Activated CD4-positive, alpha-beta memory T cell treated with anti-CD3 and anti-CD28 coated beads for 36 hours (primary cell): ENCODE data around the gene MNT. TPM values are rescaled to one million over a fixed set of nuclear protein-coding genes. Genes with fewer than 3 reads are reported as not detected.

ENCODE experiments used
- CTCF ChIA-PET: fragments of 350-600 bp; sonication (Branson Sonifier 250); formaldehyde crosslinking; loops from one replicate; lab custom pipeline; 2021; ENCODE audit warnings: antibody characterized with exemption, inconsistent platforms; lab: Charles Lee
- POLR2A ChIA-PET: fragments of 350-600 bp; sonication (Branson Sonifier 250); formaldehyde crosslinking; loops from one replicate; lab custom pipeline; 2021; ENCODE audit warnings: antibody characterized with exemption; lab: Charles Lee
- DNase-seq: peaks from one replicate; pipeline ENCODE4 v3.0.0-alpha.2; 2020
- H3K27ac Mint-ChIP-seq: one replicate; pipeline ENCODE4 v1.8.0; 2021; ENCODE audit warnings: mixed read lengths
- H3K27me3 Mint-ChIP-seq: one replicate; pipeline ENCODE4 v1.8.0; 2021; ENCODE audit warnings: mixed read lengths
- H3K36me3 Mint-ChIP-seq: one replicate; pipeline ENCODE4 v1.8.0; 2021; ENCODE audit warnings: mixed read lengths
- H3K4me1 Mint-ChIP-seq: one replicate; pipeline ENCODE4 v1.8.0; 2021; ENCODE audit warnings: low read depth, mixed read lengths
- H3K4me3 Mint-ChIP-seq: one replicate; pipeline ENCODE4 v1.8.0; 2021; ENCODE audit warnings: mild to moderate bottlenecking, mixed read lengths
- H3K9me3 Mint-ChIP-seq: one replicate; pipeline ENCODE4 v1.8.0; 2021; ENCODE audit warnings: mixed read lengths
- intact Hi-C: fragments of 100-400 bp; cut with micrococcal nuclease; formaldehyde crosslinking; loops from one replicate; pipeline ENCODE4 v1.15.1; 2023
- total RNA-seq, 2 experiments: library from RNA; stranded (reverse); gene quantifications; one replicate each; pipeline ENCODE4 v1.2.3, GENCODE V29; 2021

MNT gene
- total RNA-seq, 2 experiments from 2014 or later: 13.9 to 18.1 TPM

DNA sequence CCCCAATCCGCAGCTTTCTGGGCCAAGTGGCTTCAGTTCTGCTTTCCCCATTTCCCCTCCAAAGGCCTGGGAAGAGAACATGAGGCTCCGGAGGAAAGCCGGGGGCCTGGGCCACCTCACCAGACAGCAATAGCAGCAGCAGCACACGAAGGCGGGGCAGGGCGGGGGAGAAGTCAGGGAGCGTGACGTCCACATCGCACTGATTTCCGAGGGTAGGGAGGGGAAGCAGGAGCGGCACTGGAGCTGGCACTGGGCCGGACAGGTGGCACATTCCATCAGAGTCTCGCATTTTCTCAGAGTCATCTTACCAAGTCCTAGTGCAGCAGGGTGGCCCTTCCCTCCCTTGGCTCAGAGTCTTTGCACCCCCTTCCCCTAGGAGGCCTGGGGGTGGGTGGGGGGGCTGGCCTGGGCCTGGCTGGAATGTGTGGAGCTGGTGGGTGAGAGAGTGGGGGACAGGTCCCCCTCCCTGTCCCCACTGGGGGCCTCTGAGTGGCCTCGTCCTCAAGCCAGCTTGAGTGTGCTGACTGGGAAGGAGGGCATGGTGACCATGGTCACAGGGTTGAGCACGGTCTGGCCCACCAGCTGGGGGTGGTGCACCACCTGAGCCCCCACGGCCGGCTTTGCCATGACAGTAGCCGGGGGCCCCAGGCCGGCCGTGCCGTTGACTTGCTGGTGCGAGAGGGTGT is 14.3 kb downstream of the MNT start:
- H3K36me3 Mint-ChIP-seq: peaks cover 2% of the 10 kb centered on the region
- H3K27me3 Mint-ChIP-seq: no peaks in the 10 kb centered on the region
- intact Hi-C loops: no loop called here
- H3K4me1 Mint-ChIP-seq: peaks cover 24% of the 10 kb centered on the region
- DNase-seq: no peak
- no peak overlapping the region for H3K4me3 Mint-ChIP-seq
- ChIA-PET CTCF (interaction anchor here (9.8 kb wide), 1 partner anchor 29 kb away, joined by 544 read pairs; no protein-coding TSS in a partner anchor), POLR2A (no interaction called here)
- H3K27ac Mint-ChIP-seq: no peak overlapping the region
- no peaks in the 10 kb centered on the region for H3K9me3 Mint-ChIP-seq

DNA sequence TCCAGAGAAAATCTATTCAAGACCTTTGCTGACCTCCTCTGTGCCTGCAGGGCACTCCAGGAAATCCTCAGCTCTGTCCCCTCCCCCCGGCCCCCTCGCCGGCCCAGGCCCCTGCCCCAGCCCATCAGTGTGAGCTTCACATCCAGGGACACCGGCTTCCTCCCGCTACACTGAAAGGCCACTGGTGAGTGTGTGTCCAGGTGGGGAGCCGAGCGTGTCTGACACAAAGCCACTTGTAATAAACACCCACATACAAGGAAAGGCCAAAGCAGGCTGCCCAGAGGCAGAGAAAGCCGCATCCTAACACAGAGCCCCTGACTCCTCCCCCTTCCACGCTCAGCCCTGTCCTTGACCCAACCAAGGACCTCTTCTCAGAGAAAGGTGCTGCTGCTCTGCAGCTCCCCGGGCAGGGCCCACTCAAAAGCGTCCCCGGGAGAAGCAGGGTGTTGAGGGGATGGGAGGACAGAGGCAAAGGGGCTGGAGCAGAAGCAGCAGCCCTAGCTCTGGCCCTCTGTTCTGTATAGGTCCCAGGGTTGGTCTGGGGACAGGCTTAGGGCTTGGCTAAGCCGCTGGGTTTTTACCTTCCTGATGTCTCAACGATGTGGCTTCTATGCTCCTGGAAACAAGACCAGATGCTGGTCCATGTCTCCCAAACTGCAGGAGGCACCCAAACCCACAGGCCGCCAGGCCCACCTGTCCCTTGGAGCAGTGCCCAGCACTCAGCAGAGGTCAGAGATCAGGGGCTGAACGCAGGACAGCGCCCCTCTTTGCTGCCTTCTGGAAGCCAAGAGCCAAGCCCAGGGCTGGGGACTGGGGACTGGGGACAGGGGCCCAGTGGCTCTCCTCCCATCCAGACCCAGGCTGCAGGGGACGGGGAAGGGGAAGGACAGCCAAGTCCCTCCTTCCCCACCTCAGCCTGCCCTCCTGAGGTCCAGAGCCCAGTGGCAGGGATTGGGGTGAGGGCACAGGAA is 15.3 kb downstream of the MNT start:
- no peaks in the 10 kb centered on the region for H3K9me3 Mint-ChIP-seq
- no peak for DNase-seq
- ChIA-PET CTCF (interaction anchor here (1.0 to 9.8 kb wide), 2 partner anchors 30 to 49 kb away, joined by 3 to 544 read pairs; no protein-coding TSS in a partner anchor), POLR2A (no interaction called here)
- intact Hi-C loops: no loop called here
- H3K27ac Mint-ChIP-seq: no peak overlapping the region
- no peak overlapping the region for H3K4me3 Mint-ChIP-seq
- peaks cover 14% of the 10 kb centered on the region for H3K4me1 Mint-ChIP-seq
- no peaks in the 10 kb centered on the region for H3K27me3 Mint-ChIP-seq
- peaks cover 2% of the 10 kb centered on the region for H3K36me3 Mint-ChIP-seq

DNA sequence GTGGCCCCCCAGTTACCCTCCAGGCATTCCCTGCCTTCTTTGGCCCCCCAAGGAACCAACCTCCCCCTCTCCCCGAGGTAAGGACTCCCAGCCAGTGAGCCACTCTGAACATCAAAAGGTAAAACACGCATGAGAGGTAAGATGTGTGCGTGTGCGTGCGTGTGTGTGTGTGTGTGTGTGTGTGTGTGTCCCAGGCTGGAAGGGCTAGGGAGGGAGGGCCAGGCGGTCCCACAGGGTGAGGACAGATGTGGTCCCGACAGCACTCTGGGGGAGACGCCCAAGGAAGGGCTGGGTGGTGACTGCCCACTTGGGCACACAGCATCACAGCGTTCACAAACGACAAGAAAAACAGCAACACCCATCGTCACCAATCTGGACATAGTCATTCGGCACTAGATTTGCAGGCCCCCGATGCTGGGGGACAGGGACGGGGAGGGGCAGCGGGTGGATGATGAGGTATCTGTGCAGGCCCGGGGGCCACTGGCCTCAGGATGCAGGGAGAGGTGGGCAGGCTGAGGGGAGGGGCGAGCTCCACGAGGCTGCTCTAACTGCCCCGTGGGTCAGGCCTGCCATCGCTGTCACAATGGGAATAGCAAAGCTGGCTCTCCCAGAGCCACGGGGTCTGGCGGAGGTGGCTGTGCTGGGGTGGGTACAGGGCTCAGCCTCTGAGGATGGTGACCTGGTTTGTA is 16.3 kb downstream of the MNT start:
- intact Hi-C loops: no loop called here
- CTCF ChIA-PET: interaction anchor here (1.0 to 9.8 kb wide), 6 partner anchors 8 to 50 kb away, joined by 3 to 544 read pairs (median 46); partner anchors contain the start of gene MNT

DNA sequence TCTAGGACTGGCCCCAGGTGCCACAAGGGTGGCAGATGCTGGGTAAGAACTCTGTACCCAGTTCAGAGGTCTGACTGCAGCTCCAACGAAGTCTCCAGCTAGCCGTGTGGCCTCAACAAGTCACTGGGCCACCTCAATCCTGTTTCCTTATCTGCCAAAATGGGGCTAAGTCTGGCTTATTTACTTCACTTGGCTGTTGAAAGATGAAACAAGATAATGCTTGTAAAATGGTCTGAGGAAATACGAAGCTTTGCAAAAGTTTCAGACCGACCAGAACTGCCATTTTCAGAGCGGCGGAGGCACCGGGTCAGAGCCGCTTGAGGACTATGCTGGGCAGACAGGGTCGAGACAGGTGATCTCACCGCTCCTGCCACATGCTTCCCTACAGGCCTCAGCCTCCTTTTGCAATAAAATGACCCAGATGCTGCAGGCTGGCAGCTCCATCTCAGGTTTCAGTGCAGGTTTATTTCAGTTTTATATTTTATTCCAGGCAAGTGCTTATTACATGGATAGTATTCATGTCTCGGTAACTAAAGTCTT is 17.2 kb downstream of the MNT start:
- Mint-ChIP-seq H3K4me3 (no peak overlapping the region), H3K27ac (no peak overlapping the region), H3K27me3 (no peaks in the 10 kb centered on the region), H3K36me3 (peaks cover 2% of the 10 kb centered on the region), H3K9me3 (no peaks in the 10 kb centered on the region), H3K4me1 (peaks cover 2% of the 10 kb centered on the region)
- POLR2A ChIA-PET: interaction anchor here (1.0 to 2.7 kb wide), 4 partner anchors 9 to 33 kb away, joined by 3 to 21 read pairs (median 5); no protein-coding TSS in a partner anchor
- intact Hi-C loops: no loop called here
- DNase-seq: no peak
- CTCF ChIA-PET: interaction anchor here (1.2 to 9.8 kb wide), 11 partner anchors 9 to 290 kb away, joined by 5 to 544 read pairs (median 14); partner anchors contain the start of genes MNT and TSR1

More for the DNA sequence above, 16.3 kb downstream of the MNT start:
- Mint-ChIP-seq H3K4me1 (peaks cover 7% of the 10 kb centered on the region), H3K9me3 (no peaks in the 10 kb centered on the region), H3K4me3 (no peak overlapping the region), H3K27ac (no peak overlapping the region), H3K36me3 (peaks cover 2% of the 10 kb centered on the region), H3K27me3 (no peaks in the 10 kb centered on the region)
- POLR2A ChIA-PET: interaction anchor here (1.1 to 2.7 kb wide), 2 partner anchors 8 to 32 kb away, joined by 4 to 21 read pairs; no protein-coding TSS in a partner anchor
- no peak for DNase-seq

DNA sequence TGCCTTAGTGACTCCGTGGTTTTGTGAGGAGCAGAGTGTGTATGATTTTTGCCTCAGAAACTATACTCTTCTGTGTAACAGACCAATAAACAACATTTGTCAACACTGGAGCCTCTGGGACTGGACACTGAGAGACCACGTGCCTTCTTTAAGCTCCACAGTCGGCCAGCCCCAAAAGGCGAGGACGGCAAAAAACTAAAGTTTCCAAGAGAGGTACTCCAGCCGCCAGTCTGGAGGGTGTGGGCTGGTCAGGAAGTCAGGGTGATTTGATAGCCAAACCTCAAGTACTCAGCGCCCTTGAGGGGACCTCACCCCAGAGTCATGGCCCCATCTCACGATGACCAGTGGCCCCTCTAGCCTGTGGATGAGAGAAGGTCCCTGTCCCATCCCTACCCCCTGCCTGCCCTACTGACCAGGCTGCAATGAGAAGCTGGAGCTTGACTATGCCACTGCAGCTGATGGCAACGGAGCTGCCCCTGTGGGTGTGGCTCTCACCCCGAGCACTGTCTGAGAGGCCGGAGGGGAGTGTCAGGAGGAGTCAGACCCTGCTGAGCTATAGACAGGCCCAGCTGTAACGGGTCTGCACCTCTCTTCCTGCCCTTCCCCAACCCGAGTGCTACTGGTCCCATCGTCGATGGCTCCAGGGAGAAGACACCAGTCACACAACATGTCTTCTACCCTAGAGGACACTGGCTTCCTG is 19.8 kb downstream of the MNT start:
- intact Hi-C loops: no loop called here
- DNase-seq: no peak
- Mint-ChIP-seq H3K27me3 (no peaks in the 10 kb centered on the region), H3K27ac (no peak overlapping the region), H3K4me1 (no peaks in the 10 kb centered on the region), H3K4me3 (no peak overlapping the region), H3K36me3 (no peaks in the 10 kb centered on the region), H3K9me3 (no peaks in the 10 kb centered on the region)
- ChIA-PET POLR2A (no interaction called here), CTCF (interaction anchor here (1.2 to 9.8 kb wide), 10 partner anchors 11 to 136 kb away, joined by 3 to 544 read pairs (median 13); partner anchors contain the start of genes MNT and TSR1)

DNA sequence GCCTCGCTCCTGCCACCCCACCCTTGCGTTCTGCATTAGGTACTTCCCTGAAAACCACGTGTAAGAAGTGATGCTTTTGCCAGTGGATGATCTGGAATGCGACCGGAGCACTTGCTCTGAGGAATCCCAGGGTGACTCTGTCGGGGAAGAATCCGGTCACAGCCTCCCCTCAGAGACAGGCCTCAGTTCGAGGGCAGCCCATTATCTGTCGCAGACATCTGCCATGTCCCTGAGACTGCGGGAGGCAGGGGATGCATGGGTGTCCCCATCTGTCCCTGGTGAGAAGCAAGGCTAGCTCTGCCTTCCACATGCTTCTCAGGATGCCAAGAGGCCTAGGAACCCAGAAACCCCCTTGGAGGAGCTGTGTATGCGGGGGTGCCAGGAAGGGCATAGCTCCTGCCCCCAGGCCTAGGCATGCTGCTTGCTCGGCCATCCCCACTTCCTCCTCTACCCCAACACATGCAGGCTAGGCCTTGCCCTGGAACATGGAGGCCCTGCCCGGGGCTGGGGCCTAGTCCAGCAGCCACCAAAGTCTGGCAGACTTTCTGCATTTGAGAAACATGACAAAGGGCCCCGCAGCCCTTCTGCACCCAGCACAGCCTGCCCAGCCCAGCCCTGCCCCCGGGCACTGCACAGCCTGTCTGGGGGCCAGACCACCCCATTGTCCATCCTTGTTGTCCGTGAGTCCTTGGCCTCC is 20.5 kb downstream of the MNT start:
- Mint-ChIP-seq H3K36me3 (no peaks in the 10 kb centered on the region), H3K27me3 (no peaks in the 10 kb centered on the region), H3K9me3 (no peaks in the 10 kb centered on the region), H3K27ac (no peak overlapping the region), H3K4me1 (no peaks in the 10 kb centered on the region), H3K4me3 (no peak overlapping the region)
- intact Hi-C loops: no loop called here
- ChIA-PET POLR2A (no interaction called here), CTCF (interaction anchor here (1.5 to 9.8 kb wide), 4 partner anchors 12 to 42 kb away, joined by 6 to 544 read pairs (median 86); partner anchors contain the start of gene MNT)
- DNase-seq: no peak

DNA sequence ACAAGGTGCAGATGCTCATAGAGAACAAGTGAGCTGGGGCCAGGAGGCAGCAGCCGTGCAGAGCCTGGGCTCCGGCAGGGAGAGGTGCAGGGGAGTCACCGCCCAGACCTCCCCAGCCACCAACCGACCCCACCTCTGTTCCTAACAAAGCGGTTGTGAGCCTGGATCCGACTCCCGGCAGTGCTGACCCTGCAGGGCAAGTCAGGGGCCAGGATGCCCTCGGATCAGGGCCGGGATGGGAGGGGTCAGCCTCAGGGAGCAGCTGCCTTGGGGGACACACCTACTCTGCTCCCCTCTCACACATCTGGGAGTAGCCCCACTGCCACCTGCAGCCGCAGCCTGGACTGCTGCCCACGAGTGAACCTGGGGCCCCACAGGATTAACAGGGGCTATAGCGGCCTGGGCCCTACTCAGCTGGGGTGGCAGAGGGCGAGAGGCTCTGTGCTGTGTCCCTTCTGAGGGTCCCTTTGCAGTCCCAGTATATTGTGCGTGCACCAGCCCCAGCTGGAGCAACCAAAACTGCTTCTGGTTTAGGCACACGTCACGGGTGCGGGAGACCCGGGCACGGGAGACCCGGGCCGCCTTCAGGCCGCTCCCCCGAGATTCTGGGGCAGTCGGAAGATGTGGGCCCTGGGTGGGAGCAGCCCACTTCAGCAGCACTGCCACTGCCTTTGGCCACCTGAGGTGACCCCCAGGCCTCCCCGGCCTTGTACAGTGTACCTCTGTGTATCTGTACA is 21.2 kb downstream of the MNT start:
- no peaks in the 10 kb centered on the region for H3K4me1 Mint-ChIP-seq
- POLR2A ChIA-PET: no interaction called here

DNA sequence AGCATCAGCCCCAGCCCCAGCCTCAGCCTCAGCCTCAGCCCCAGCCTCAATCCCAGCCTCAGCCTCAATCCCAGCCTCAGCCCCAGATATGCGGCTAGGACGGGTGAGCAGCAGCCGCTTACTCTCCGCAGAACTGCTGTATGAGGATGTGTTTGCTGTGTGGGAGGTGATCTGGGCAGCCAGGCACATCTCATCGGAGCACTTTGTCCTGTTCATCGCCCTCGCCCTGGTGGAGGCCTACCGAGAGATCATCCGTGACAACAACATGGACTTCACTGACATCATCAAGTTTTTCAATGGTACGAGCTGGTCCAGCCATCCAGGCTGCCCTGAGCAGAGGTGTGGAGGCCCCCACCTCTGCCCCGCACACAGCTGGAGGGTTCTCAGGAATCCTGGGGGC is 22.0 kb downstream of the MNT start:
- ChIA-PET CTCF (interaction anchor here (0.6 to 9.8 kb wide), 2 partner anchors 36 to 407 kb away, joined by 4 to 544 read pairs; no protein-coding TSS in a partner anchor), POLR2A (no interaction called here)
- H3K4me3 Mint-ChIP-seq: no peak overlapping the region
- no peaks in the 10 kb centered on the region for H3K4me1 Mint-ChIP-seq
- no peaks in the 10 kb centered on the region for H3K36me3 Mint-ChIP-seq
- H3K27ac Mint-ChIP-seq: no peak overlapping the region
- no peaks in the 10 kb centered on the region for H3K9me3 Mint-ChIP-seq
- no peak for DNase-seq
- intact Hi-C loops: no loop called here
- H3K27me3 Mint-ChIP-seq: no peaks in the 10 kb centered on the region

More for the DNA sequence above, 21.2 kb downstream of the MNT start:
- DNase-seq: no peak
- H3K27me3 Mint-ChIP-seq: no peaks in the 10 kb centered on the region
- H3K4me3 Mint-ChIP-seq: no peak overlapping the region
- CTCF ChIA-PET: interaction anchor here (9.8 kb wide), 1 partner anchor 36 kb away, joined by 544 read pairs; no protein-coding TSS in a partner anchor
- no peaks in the 10 kb centered on the region for H3K36me3 Mint-ChIP-seq
- intact Hi-C loops: no loop called here
- H3K9me3 Mint-ChIP-seq: no peaks in the 10 kb centered on the region
- no peak overlapping the region for H3K27ac Mint-ChIP-seq

DNA sequence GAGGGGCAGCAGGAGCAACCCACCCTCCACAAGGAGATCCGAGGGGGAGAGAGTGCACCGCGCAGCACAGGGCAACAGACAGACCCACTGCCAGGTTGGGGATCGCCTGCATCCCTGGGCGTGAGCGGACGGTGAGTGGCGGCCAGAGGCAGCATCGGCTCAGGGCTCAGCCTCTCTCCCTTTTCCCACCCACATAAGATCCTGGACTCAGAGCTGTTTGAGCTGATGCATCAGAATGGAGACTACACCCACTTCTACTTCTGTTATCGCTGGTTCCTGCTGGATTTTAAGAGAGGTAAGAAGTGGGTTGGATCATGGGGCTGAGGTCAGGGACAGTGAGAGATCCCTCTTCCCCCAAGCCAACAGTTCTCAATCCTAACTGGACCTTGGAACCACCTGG is 23.2 kb downstream of the MNT start:
- DNase-seq: no peak
- Mint-ChIP-seq H3K4me3 (no peak overlapping the region), H3K9me3 (no peaks in the 10 kb centered on the region), H3K4me1 (no peaks in the 10 kb centered on the region), H3K36me3 (peaks cover 3% of the 10 kb centered on the region), H3K27ac (no peak overlapping the region), H3K27me3 (no peaks in the 10 kb centered on the region)
- POLR2A ChIA-PET: no interaction called here
- CTCF ChIA-PET: interaction anchor here (0.9 to 9.8 kb wide), 2 partner anchors 25 to 38 kb away, joined by 3 to 544 read pairs; no protein-coding TSS in a partner anchor
- intact Hi-C loops: no loop called here

DNA sequence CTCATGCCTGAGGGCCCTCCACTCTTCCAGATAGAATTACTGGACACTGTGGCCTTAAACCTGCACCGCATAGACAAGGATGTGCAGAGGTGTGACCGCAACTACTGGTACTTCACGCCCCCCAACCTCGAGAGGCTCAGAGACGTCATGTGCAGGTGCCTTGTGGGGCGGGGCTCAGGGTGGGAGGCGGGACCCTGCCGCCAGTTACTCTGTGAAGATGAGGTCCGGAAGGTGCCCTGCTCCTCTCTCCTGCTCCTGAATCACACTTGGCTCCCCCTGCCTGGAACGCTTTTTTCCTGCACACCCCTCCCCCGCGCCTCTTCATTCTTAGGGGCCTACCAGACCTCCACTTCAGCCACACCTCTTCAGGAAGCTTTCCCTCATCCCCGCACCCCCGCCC is 24.8 kb downstream of the MNT start:
- CTCF ChIA-PET: no interaction called here

More for the DNA sequence above, 24.8 kb downstream of the MNT start:
- Mint-ChIP-seq H3K27ac (no peak overlapping the region), H3K4me1 (no peaks in the 10 kb centered on the region), H3K27me3 (no peaks in the 10 kb centered on the region), H3K36me3 (peaks cover 6% of the 10 kb centered on the region), H3K9me3 (no peaks in the 10 kb centered on the region), H3K4me3 (no peak overlapping the region)
- DNase-seq: no peak
- POLR2A ChIA-PET: no interaction called here
- intact Hi-C loops: no loop called here
